OCI-LY3 (cell line): ENCODE results near the gene HRG.
"Not testable (repeated sequence)": the region's sequence is repeated elsewhere in the genome, so short reads cannot be mapped to it uniquely, and the experiment has no call there.

Experiments used
- H2AFZ ChIP-seq: fragments of 200-600, 300-600 bp; shearing (Covaris generic); 2 replicates; pipeline ENCODE4 v1.6.0; 2014; ENCODE audit warnings: antibody characterized with exemption, low read depth, low read length
- H3K27ac ChIP-seq: fragments of 200-600, 300-600 bp; sonication (generic); 2 replicates; pipeline ENCODE4 v1.5.1; 2014; ENCODE audit warnings: mild to moderate bottlenecking, low read length, moderate library complexity, mixed read lengths
- H3K27me3 ChIP-seq: fragments of 200-600, 300-600 bp; sonication (generic); 2 replicates; pipeline ENCODE4 v1.6.1; 2014; ENCODE audit warnings: low read depth, low read length, mixed read lengths
- H3K36me3 ChIP-seq: fragments of 200-600, 300-600 bp; sonication (generic); replicated peaks from 2 replicates; pipeline ENCODE3; 2014; ENCODE audit warnings: low read depth, low read length, mixed read lengths
- H3K4me1 ChIP-seq: fragments of 300-600, 200-600 bp; sonication (generic); 2 replicates; pipeline ENCODE4 v1.6.1; 2014; ENCODE audit warnings: low read length, mixed read lengths
- H3K4me2 ChIP-seq: fragments of 200-600, 300-600 bp; sonication (generic); 2 replicates; pipeline ENCODE4 v1.6.1; 2014; ENCODE audit warnings: low read length, mixed read lengths
- H3K4me3 ChIP-seq: fragments of 300-600, 200-600 bp; sonication (generic); 2 replicates; pipeline ENCODE4 v1.5.1; 2014; ENCODE audit warnings: antibody characterized with exemption, mild to moderate bottlenecking, low read length, moderate library complexity
- H3K79me2 ChIP-seq: fragments of 300-600, 200-600 bp; shearing (Covaris generic); 2 replicates; pipeline ENCODE4 v1.6.1; 2014; ENCODE audit warnings: mild to moderate bottlenecking, low read length, mixed read lengths
- H3K9ac ChIP-seq: fragments of 300-600, 200-600 bp; shearing (Covaris generic); 2 replicates; pipeline ENCODE4 v1.6.0; 2014; ENCODE audit warnings: mild to moderate bottlenecking, low read length, moderate library complexity
- H3K9me3 ChIP-seq: fragments of 200-600, 300-600 bp; shearing (Covaris generic); 2 replicates; pipeline ENCODE4 v1.6.1; 2014; ENCODE audit warnings: low read length, mixed read lengths; ENCODE audit not compliant: insufficient read depth
- H4K20me1 ChIP-seq: fragments of 200-600, 300-600 bp; sonication (generic); 2 replicates; pipeline ENCODE4 v1.6.1; 2016; ENCODE audit warnings: low read length, mixed read lengths; ENCODE audit not compliant: insufficient read depth
- CTCF ChIP-seq: fragments of 200-600, 300-600 bp; sonication (generic); IDR thresholded peaks from 2 replicates; pipeline ENCODE4 v1.5.1; 2014; ENCODE audit warnings: antibody characterized with exemption, low read length, low read depth
- EZH2phosphoT487 ChIP-seq: fragments of 200-600 bp; shearing (Covaris generic); IDR thresholded peaks from 2 replicates; pipeline ENCODE4 v1.6.1; 2018; ENCODE audit warnings: antibody characterized with exemption, mixed run types, low read depth

HRG gene

GRCh38 chr3:186627852-186628414 lies 37.9 kb upstream of the HRG start:
- Histone ChIP-seq H4K20me1 (no peaks in the 10 kb centered on the region), H3K36me3 (no peaks in the 10 kb centered on the region), H3K4me1 (no peaks in the 10 kb centered on the region), H3K27ac (no peak overlapping the region), H3K4me2 (no peak overlapping the region), H3K9me3 (no peaks in the 10 kb centered on the region), H3K27me3 (peaks cover 7% of the 10 kb centered on the region; the same call in 1 of the 2 replicates), H2AFZ (no peak overlapping the region), H3K4me3 (no peak overlapping the region), H3K9ac (no peak overlapping the region), H3K79me2 (no peaks in the 10 kb centered on the region)
- TF ChIP-seq EZH2phosphoT487 (no peak), CTCF (no peak)

GRCh38 chr3:186628756-186629155 lies 37.1 kb upstream of the HRG start:
- H3K4me3 ChIP-seq, result no peak overlapping the region
- no peaks in the 10 kb centered on the region for H3K9me3 ChIP-seq
- no peak overlapping the region for H3K4me2 ChIP-seq
- H3K36me3 ChIP-seq, result no peaks in the 10 kb centered on the region
- no peak overlapping the region for H3K27ac ChIP-seq
- no peaks in the 10 kb centered on the region; the same call in 1 of the 2 replicates for H3K27me3 ChIP-seq
- H3K9ac ChIP-seq, result no peak overlapping the region
- H2AFZ ChIP-seq, result no peak overlapping the region
- TF ChIP-seq EZH2phosphoT487 (no peak), CTCF (no peak)
- H4K20me1 ChIP-seq, result no peaks in the 10 kb centered on the region
- H3K4me1 ChIP-seq, result no peaks in the 10 kb centered on the region
- no peaks in the 10 kb centered on the region for H3K79me2 ChIP-seq

GRCh38 chr3:186630950-186631641 lies 34.7 kb upstream of the HRG start:
- H3K9me3 ChIP-seq, result no peaks in the 10 kb centered on the region
- no peak overlapping the region for H3K4me3 ChIP-seq
- H3K4me2 ChIP-seq, result no peak overlapping the region
- H3K27ac ChIP-seq, result no peak overlapping the region
- TF ChIP-seq EZH2phosphoT487 (no peak), CTCF (no peak)
- H4K20me1 ChIP-seq, result no peaks in the 10 kb centered on the region
- H3K27me3 ChIP-seq, result peaks cover 7% of the 10 kb centered on the region
- H3K36me3 ChIP-seq, result no peaks in the 10 kb centered on the region
- no peak overlapping the region for H2AFZ ChIP-seq
- H3K4me1 ChIP-seq, result no peaks in the 10 kb centered on the region
- no peak overlapping the region for H3K9ac ChIP-seq
- H3K79me2 ChIP-seq, result no peaks in the 10 kb centered on the region

GRCh38 chr3:186633481-186633880 lies 32.3 kb upstream of the HRG start:
- no peak for TF ChIP-seq EZH2phosphoT487
- TF ChIP-seq CTCF, result no peak
- H2AFZ ChIP-seq, result no peak overlapping the region
- H3K27me3 ChIP-seq, result peaks cover 8% of the 10 kb centered on the region

GRCh38 chr3:186634207-186634606 lies 31.6 kb upstream of the HRG start:
- H3K4me3 ChIP-seq, H3K36me3 ChIP-seq, H3K27me3 ChIP-seq, H3K4me2 ChIP-seq, H4K20me1 ChIP-seq, H3K27ac ChIP-seq, H3K9me3 ChIP-seq, H3K4me1 ChIP-seq, H3K79me2 ChIP-seq, H2AFZ ChIP-seq, H3K9ac ChIP-seq: not testable (repeated sequence)

More at GRCh38 chr3:186633481-186633880, 32.3 kb upstream of the HRG start:
- no peak overlapping the region for H3K9ac ChIP-seq
- H3K79me2 ChIP-seq, result no peaks in the 10 kb centered on the region
- H3K27ac ChIP-seq, result no peak overlapping the region
- H3K36me3 ChIP-seq, result no peaks in the 10 kb centered on the region
- no peak overlapping the region for H3K4me3 ChIP-seq
- no peaks in the 10 kb centered on the region for H4K20me1 ChIP-seq
- no peaks in the 10 kb centered on the region for H3K9me3 ChIP-seq
- H3K4me2 ChIP-seq, result no peak overlapping the region
- H3K4me1 ChIP-seq, result no peaks in the 10 kb centered on the region
